NCI-H82 treated with DMSO at 0.1 percent for 48 hours (cell line): ENCODE measurements around the gene VAMP8.
"Not testable (repeated sequence)": the region's sequence is repeated elsewhere in the genome, so short reads cannot be mapped to it uniquely, and the experiment has no call there.

Experiments
- DNase-seq: peaks from one replicate; lab custom pipeline; 2025; ENCODE audit not compliant: unreplicated experiment; lab: John Stamatoyannopoulos, UW

Gene VAMP8

GRCh38 chr2:85597241-85597640, 19.9 kb downstream of the VAMP8 start:
- no peak for DNase-seq

GRCh38 chr2:85598594-85599340, 21.4 kb downstream of the VAMP8 start:
- no peak for DNase-seq

GRCh38 chr2:85599468-85600234, 22.3 kb downstream of the VAMP8 start:
- no peak for DNase-seq

GRCh38 chr2:85600235-85600575, 22.8 kb downstream of the VAMP8 start:
- DNase-seq: no peak

- DNase-seq: no peak
These were observed 23.8 kb downstream of the VAMP8 start for GRCh38 chr2:85600951-85601770.

- DNase-seq: no peak
These were observed 24.5 kb downstream of the VAMP8 start for GRCh38 chr2:85601771-85602475.

GRCh38 chr2:85602476-85603234, 25.3 kb downstream of the VAMP8 start, which contains the start of gene TMEM150A:
TMEM150A (minus strand) TSS chr2:85602698; CDS start chr2:85601948, 750 bp downstream.
- DNase-seq: peak; percentile 64

- DNase-seq: not testable (repeated sequence)
These were observed 26.7 kb downstream of the VAMP8 start for GRCh38 chr2:85604133-85604444.

GRCh38 chr2:85604568-85605339, 27.4 kb downstream of the VAMP8 start:
- DNase-seq: no peak

- DNase-seq: no peak
These were observed 28.2 kb downstream of the VAMP8 start for GRCh38 chr2:85605406-85606115.

GRCh38 chr2:85606116-85606455, 28.7 kb downstream of the VAMP8 start:
- no peak for DNase-seq

- no peak for DNase-seq
These were observed 30.2 kb downstream of the VAMP8 start for GRCh38 chr2:85607268-85608215.

GRCh38 chr2:85611217-85611704, 33.9 kb downstream of the VAMP8 start:
- peak; percentile 8 for DNase-seq

- peak; percentile 80 for DNase-seq
These were observed 34.6 kb downstream of the VAMP8 start, which contains the start of gene C2orf68 for GRCh38 chr2:85611705-85612587. C2orf68 (minus strand) TSS chr2:85612066; CDS start chr2:85611984, 82 bp downstream.

GRCh38 chr2:85613717-85614515, 36.5 kb downstream of the VAMP8 start:
- peak; percentile 26 for DNase-seq

GRCh38 chr2:85614757-85615156, 37.4 kb downstream of the VAMP8 start:
- not testable (repeated sequence) for DNase-seq
